ENCODE measurements around the gene CHST8. TPM values are rescaled to one million over a fixed set of nuclear protein-coding genes. Genes with fewer than 3 reads are reported as not detected.

The CHST8 gene
- polyA plus RNA-seq, 3 donors = not detected

DNA sequence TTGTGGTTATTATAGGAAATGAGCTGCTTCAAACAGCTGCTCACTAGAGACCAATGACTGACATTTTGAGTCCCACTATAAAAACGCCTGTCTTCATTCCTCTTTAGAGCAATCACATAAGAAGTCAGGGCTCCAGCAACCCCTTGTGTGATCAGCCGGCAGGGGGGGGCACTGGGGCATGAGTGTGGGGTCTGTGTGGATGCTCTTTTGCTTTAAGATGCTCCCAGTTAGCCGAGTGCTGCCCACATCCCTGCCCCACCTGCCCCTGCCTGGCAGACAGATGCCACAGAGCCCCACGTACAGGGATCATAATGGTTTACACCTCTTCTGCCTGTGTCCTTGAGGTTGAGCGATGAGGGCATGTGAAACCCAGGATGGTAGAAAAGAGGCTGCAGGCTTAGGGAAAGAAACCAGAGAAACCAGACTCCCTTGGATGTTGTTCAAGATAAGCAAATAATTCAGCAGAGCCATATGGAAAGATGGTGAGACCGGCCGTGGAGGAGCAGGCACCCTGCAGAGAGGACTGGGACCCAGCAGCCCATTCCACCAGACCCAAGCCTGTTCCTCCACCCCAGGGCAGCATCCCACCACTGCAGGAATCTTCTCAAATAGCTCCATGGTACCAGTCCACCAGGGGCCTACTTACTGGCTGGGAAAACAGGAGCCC is 55.4 kb downstream of the CHST8 start:
- H3K27me3 Mint-ChIP-seq (ENCODE audit: low read depth in 3 of 3) = peaks cover 4 to 6% (median 5%) of the 10 kb centered on the region in 3 donors
- TF ChIP-seq, protein P1, sequence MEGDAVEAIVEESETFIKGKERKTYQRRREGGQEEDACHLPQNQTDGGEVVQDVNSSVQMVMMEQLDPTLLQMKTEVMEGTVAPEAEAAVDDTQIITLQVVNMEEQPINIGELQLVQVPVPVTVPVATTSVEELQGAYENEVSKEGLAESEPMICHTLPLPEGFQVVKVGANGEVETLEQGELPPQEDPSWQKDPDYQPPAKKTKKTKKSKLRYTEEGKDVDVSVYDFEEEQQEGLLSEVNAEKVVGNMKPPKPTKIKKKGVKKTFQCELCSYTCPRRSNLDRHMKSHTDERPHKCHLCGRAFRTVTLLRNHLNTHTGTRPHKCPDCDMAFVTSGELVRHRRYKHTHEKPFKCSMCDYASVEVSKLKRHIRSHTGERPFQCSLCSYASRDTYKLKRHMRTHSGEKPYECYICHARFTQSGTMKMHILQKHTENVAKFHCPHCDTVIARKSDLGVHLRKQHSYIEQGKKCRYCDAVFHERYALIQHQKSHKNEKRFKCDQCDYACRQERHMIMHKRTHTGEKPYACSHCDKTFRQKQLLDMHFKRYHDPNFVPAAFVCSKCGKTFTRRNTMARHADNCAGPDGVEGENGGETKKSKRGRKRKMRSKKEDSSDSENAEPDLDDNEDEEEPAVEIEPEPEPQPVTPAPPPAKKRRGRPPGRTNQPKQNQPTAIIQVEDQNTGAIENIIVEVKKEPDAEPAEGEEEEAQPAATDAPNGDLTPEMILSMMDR (IDR thresholded peaks at IDR 0.05) = no peak
- no peak overlapping the region for H3K27ac Mint-ChIP-seq
- H3K4me1 Mint-ChIP-seq = no peaks in the 10 kb centered on the region
- intact Hi-C loops (cut with micrococcal nuclease) = no loop called here
- Histone ChIP-seq H3K36me3 (replicated peaks in 1 of 2; ENCODE audit: control insufficient read depth in 1 of 2, insufficient read depth in 2 of 2, low read length in 2 of 2) (no peaks in the 10 kb centered on the region), H3K9me3 (replicated peaks in 1 of 2; ENCODE audit: control insufficient read depth in 1 of 2, insufficient read depth in 1 of 2, low read length in 2 of 2) (no peaks in the 10 kb centered on the region), H3K27me3 (ENCODE audit: control insufficient read depth in 2 of 2, insufficient read depth in 2 of 2, low read length in 2 of 2) (no peaks in the 10 kb centered on the region), H2AFZ (ENCODE audit: insufficient read depth, low read depth, low read length, poor library complexity, severe bottlenecking) (no peak overlapping the region), H3K9ac (ENCODE audit: insufficient read depth, low read length, poor library complexity, severe bottlenecking) (no peak overlapping the region), H3K4me2 (replicated peaks; ENCODE audit: extremely low read depth, low read length, poor library complexity, severe bottlenecking) (no peak overlapping the region), H3K4me1 (ENCODE audit: control insufficient read depth in 1 of 2, insufficient read depth in 2 of 2, low read length in 2 of 2) (no peaks in the 10 kb centered on the region), H3K79me2 (ENCODE audit: insufficient read depth, low read length) (no peaks in the 10 kb centered on the region), H3K4me3 (replicated peaks in 1 of 3; ENCODE audit: low read depth in 2 of 3, low read length in 3 of 3) (no peak overlapping the region), H4K20me1 (ENCODE audit: insufficient read depth, low read length) (no peaks in the 10 kb centered on the region), H3K27ac (ENCODE audit: low read depth in 1 of 2, low read length in 2 of 2) (no peak overlapping the region)
- H3K9me3 Mint-ChIP-seq = no peaks in the 10 kb centered on the region
- H3K4me3 Mint-ChIP-seq = no peak overlapping the region
- DNase-seq = no peak
- no peaks in the 10 kb centered on the region for H3K36me3 Mint-ChIP-seq
- 79% methylated on average over 4 of the region's 7 CpGs for WGBS (ENCODE audit: insufficient coverage)

DNA sequence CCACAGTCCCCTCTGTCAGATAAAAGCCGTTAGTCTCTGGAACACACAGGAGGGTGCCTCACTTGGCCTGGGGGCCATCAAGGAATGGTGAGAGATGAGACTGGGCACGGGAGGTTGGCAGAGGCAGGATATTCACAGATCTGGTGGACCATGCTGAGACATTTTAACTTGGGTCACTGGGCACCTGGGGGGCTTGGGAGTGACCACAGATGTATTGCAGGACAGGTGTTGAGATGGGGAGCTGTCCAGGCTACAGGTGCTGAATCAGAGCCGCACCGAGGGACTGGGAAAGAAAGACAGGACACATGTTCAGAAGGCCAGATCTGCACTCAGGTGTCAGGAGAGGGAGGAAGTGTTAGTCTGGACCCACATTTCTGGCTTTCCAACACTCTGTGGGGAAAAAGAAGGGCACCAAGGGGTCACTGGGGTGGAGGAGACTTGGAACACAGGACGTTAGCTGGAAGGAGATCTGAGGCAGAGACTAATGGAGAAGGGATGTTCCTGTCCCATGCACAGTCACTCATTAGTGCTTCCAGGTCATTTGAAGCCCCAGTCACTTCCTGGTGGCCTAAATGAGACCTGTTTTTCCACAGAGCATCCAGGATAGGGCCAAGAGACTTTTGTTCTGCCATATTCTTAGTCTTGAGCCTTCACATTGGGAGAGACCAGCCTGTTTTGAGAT is 56.1 kb downstream of the CHST8 start:
- Histone ChIP-seq H3K4me2 (replicated peaks; ENCODE audit: extremely low read depth, low read length, poor library complexity, severe bottlenecking) (no peak overlapping the region), H2AFZ (ENCODE audit: insufficient read depth, low read depth, low read length, poor library complexity, severe bottlenecking) (no peak overlapping the region), H3K79me2 (ENCODE audit: insufficient read depth, low read length) (no peaks in the 10 kb centered on the region), H3K27ac (ENCODE audit: low read depth in 1 of 2, low read length in 2 of 2) (no peak overlapping the region), H3K27me3 (ENCODE audit: control insufficient read depth in 2 of 2, insufficient read depth in 2 of 2, low read length in 2 of 2) (no peaks in the 10 kb centered on the region), H3K9me3 (replicated peaks in 1 of 2; ENCODE audit: control insufficient read depth in 1 of 2, insufficient read depth in 1 of 2, low read length in 2 of 2) (no peaks in the 10 kb centered on the region), H3K36me3 (replicated peaks in 1 of 2; ENCODE audit: control insufficient read depth in 1 of 2, insufficient read depth in 2 of 2, low read length in 2 of 2) (no peaks in the 10 kb centered on the region), H3K4me1 (ENCODE audit: control insufficient read depth in 1 of 2, insufficient read depth in 2 of 2, low read length in 2 of 2) (no peaks in the 10 kb centered on the region), H3K4me3 (replicated peaks in 1 of 3; ENCODE audit: low read depth in 2 of 3, low read length in 3 of 3) (no peak overlapping the region), H3K9ac (ENCODE audit: insufficient read depth, low read length, poor library complexity, severe bottlenecking) (no peak overlapping the region), H4K20me1 (ENCODE audit: insufficient read depth, low read length) (no peaks in the 10 kb centered on the region)
- no peak for DNase-seq
- 64% methylated on average over 3 of the region's 5 CpGs for WGBS (ENCODE audit: insufficient coverage)
- H3K27me3 Mint-ChIP-seq (ENCODE audit: low read depth in 3 of 3) = peaks cover 4 to 9% (median 4%) of the 10 kb centered on the region in 3 donors
- no peak overlapping the region for H3K27ac Mint-ChIP-seq
- no peaks in the 10 kb centered on the region for H3K4me1 Mint-ChIP-seq
- H3K36me3 Mint-ChIP-seq = no peaks in the 10 kb centered on the region
- peaks cover 0 to 3% (median 0%) of the 10 kb centered on the region in 7 donors for H3K9me3 Mint-ChIP-seq
- intact Hi-C loops (cut with micrococcal nuclease) = no loop called here
- H3K4me3 Mint-ChIP-seq = no peak overlapping the region
- TF ChIP-seq, protein P1 (IDR thresholded peaks at IDR 0.05) = no peak

Measured in CD14-positive monocyte (primary cell).